Activated T-cell treated with anti-CD3 and anti-CD28 coated beads for 1 hour (primary cell): Measurements from ENCODE around the gene SLC22A16.

Experiments
- DNase-seq: peaks from one replicate; pipeline ENCODE4 v3.0.0-alpha.2; 2020; ENCODE audit warnings: low read depth

The SLC22A16 gene

GRCh38 chr6:110447761-110448160 lies 28.7 kb downstream of the SLC22A16 start:
- DNase-seq = no peak

GRCh38 chr6:110446405-110446804 lies 30.0 kb downstream of the SLC22A16 start:
- no peak for DNase-seq

- DNase-seq = no peak
These were observed 36.4 kb downstream of the SLC22A16 start for GRCh38 chr6:110440026-110440425.

- no peak for DNase-seq
These were observed 37.1 kb downstream of the SLC22A16 start for GRCh38 chr6:110439356-110439755.

- no peak for DNase-seq
These were observed 41.3 kb downstream of the SLC22A16 start for GRCh38 chr6:110434961-110435602.

- DNase-seq = no peak
These were observed 44.0 kb downstream of the SLC22A16 start for GRCh38 chr6:110432285-110432900.

GRCh38 chr6:110430741-110431140 lies 45.7 kb downstream of the SLC22A16 start:
- no peak for DNase-seq

- DNase-seq = no peak
These were observed 46.2 kb downstream of the SLC22A16 start for GRCh38 chr6:110430236-110430635.

- no peak for DNase-seq
These were observed 48.3 kb downstream of the SLC22A16 start for GRCh38 chr6:110428153-110428552.

- no peak for DNase-seq
These were observed 50.6 kb downstream of the SLC22A16 start for GRCh38 chr6:110425816-110426215.

GRCh38 chr6:110422444-110422822 lies 54.0 kb downstream of the SLC22A16 start:
- DNase-seq = no peak

- DNase-seq = no peak
These were observed 54.5 kb downstream of the SLC22A16 start for GRCh38 chr6:110421749-110422443.

- no peak for DNase-seq
These were observed 57.2 kb downstream of the SLC22A16 start for GRCh38 chr6:110419028-110419739.

GRCh38 chr6:110418594-110418993 lies 57.8 kb downstream of the SLC22A16 start:
- DNase-seq = no peak

- DNase-seq = no peak
These were observed 61.1 kb downstream of the SLC22A16 start, which contains the start of gene DDO for GRCh38 chr6:110415086-110415916. Gene DDO, minus strand, starts transcription at chr6:110415575. Its CDS starts 2,113 bp downstream, at chr6:110413462.

GRCh38 chr6:110414669-110415068 lies 61.7 kb downstream of the SLC22A16 start:
- DNase-seq = no peak

GRCh38 chr6:110412360-110412759 lies 64.1 kb downstream of the SLC22A16 start:
- DNase-seq = no peak

- DNase-seq = no peak
These were observed 65.9 kb downstream of the SLC22A16 start for GRCh38 chr6:110410511-110410910.

GRCh38 chr6:110409794-110410193 lies 66.6 kb downstream of the SLC22A16 start:
- no peak for DNase-seq

- DNase-seq = no peak
These were observed 67.5 kb downstream of the SLC22A16 start for GRCh38 chr6:110408901-110409300.

GRCh38 chr6:110404607-110405006 lies 71.8 kb downstream of the SLC22A16 start:
- no peak for DNase-seq
